ENCODE measurements around the gene PAAF1. TPM values are rescaled to one million over a fixed set of nuclear protein-coding genes. Genes with fewer than 3 reads are reported as not detected.

The PAAF1 gene
- total RNA-seq, result 11.8 and 15.7 TPM in 2 replicates

GRCh38 chr11:73876424-73877310 is at the start of gene PAAF1, which contains the start of gene COA4:
TSS of gene PAAF1 (plus strand) at chr11:73876999. CDS start at chr11:73877022, 23 bp downstream.
TSS of gene COA4 (minus strand) at chr11:73876846. CDS start at chr11:73873378, 3,468 bp downstream.

GRCh38 chr11:73950869-73951710 is 74.3 kb downstream of the PAAF1 start, which contains the start of gene DNAJB13:
TSS of gene DNAJB13 (plus strand) at chr11:73951026. CDS start at chr11:73951070, 44 bp downstream.

Other genes with a start within 250 kb of the PAAF1 start
- gene PLEKHB1, start 230.4 kb upstream of the PAAF1 start, total RNA-seq, result 0.38 and 1.1 TPM in 2 replicates
- gene RAB6A, start 115.9 kb upstream of the PAAF1 start, total RNA-seq, result 150 and 215 TPM in 2 replicates
- gene MRPL48, start 89.1 kb upstream of the PAAF1 start, total RNA-seq, result 20.3 and 23.2 TPM in 2 replicates
- gene COA4, start 153 bp upstream of the PAAF1 start, total RNA-seq, result 70.5 and 107 TPM in 2 replicates
- under 0.01 and 0.38 TPM in 2 replicates for gene DNAJB13, start 74.0 kb downstream of the PAAF1 start, total RNA-seq
- 0.56 and 0.77 TPM in 2 replicates for gene UCP2, start 105.8 kb downstream of the PAAF1 start, total RNA-seq
- gene UCP3, start 132.1 kb downstream of the PAAF1 start, total RNA-seq, result 0.38 and 0.85 TPM in 2 replicates

Data from regular cardiac myocyte (primary cell).